ENCODE data around the gene ERCC3.

- TF ChIP-seq CTCF (conservative IDR thresholded peaks at IDR 0.05 in 1 of 2, IDR thresholded peaks at IDR 0.05 in 1 of 2; ENCODE audit: low read depth in 1 of 2, low read length in 2 of 2) (no peak), EZH2 (IDR thresholded peaks at IDR 0.05; ENCODE audit: low read length, missing control alignments) (no peak)
These were observed 15.0 kb downstream of the ERCC3 start for GRCh38 chr2:127278959-127279358.
